Osteoblast (primary cell): ENCODE results near the gene KRTAP4-6. TPM values are rescaled to one million over a fixed set of nuclear protein-coding genes. Genes with fewer than 3 reads are reported as not detected.

ENCODE experiments used
- DNase-seq: peaks from one replicate; pipeline ENCODE4 v3.0.0; 2011; ENCODE audit warnings: low spot score, mixed read lengths; ENCODE audit not compliant: insufficient read length; ENCODE audit errors: missing footprints
- H2AFZ ChIP-seq: 2 replicates; pipeline ENCODE4 v1.6.0; 2011; ENCODE audit warnings: mild to moderate bottlenecking, low read length
- H3K27ac ChIP-seq: 2 replicates; pipeline ENCODE4 v1.5.1; 2011; ENCODE audit warnings: mild to moderate bottlenecking, low read depth, low read length, moderate library complexity
- H3K27me3 ChIP-seq: 2 replicates; pipeline ENCODE4 v1.6.0; 2012; ENCODE audit warnings: mild to moderate bottlenecking, control low read depth, inconsistent platforms, low read length, moderate library complexity; ENCODE audit not compliant: insufficient read depth
- H3K36me3 ChIP-seq: 2 replicates; pipeline ENCODE4 v1.5.1; 2011; ENCODE audit warnings: mild to moderate bottlenecking, low read length, control low read depth, moderate library complexity; ENCODE audit not compliant: insufficient read depth
- H3K4me1 ChIP-seq: 2 replicates; pipeline ENCODE4 v1.5.1; 2011; ENCODE audit warnings: mild to moderate bottlenecking, low read length, control low read depth, moderate library complexity; ENCODE audit not compliant: insufficient read depth
- H3K4me2 ChIP-seq: 2 replicates; pipeline ENCODE4 v1.6.0; 2011; ENCODE audit warnings: mild to moderate bottlenecking, low read length; ENCODE audit not compliant: insufficient read depth
- H3K4me3 ChIP-seq: fragments of 200-600 bp; sonication (generic); 3 replicates; pipeline ENCODE4 v1.5.1; 2012; ENCODE audit warnings: mild to moderate bottlenecking, low read length, inconsistent platforms; ENCODE audit not compliant: insufficient read depth
- H3K79me2 ChIP-seq: 2 replicates; pipeline ENCODE4 v1.6.0; 2012; ENCODE audit warnings: mild to moderate bottlenecking, low read length, control low read depth, inconsistent platforms; ENCODE audit not compliant: insufficient read depth
- H3K9me3 ChIP-seq: 2 replicates; pipeline ENCODE4 v1.5.1; 2011; ENCODE audit warnings: low read depth, low read length, control low read depth
- H4K20me1 ChIP-seq: 2 replicates; pipeline ENCODE4 v1.6.0; 2012; ENCODE audit warnings: mild to moderate bottlenecking, low read length, control low read depth; ENCODE audit not compliant: insufficient read depth
- total RNA-seq: library from RNA; depleted of rRNA; stranded (reverse); fragments of >200 nt; gene quantifications from 2 replicates; pipeline ENCODE4 v1.2.3, GENCODE V29; 2012
- TF ChIP-seq, protein P1 (sequence below): IDR thresholded peaks from 2 replicates; pipeline ENCODE4 v1.5.1; 2011; ENCODE audit warnings: mild to moderate bottlenecking, low read depth, low read length, moderate library complexity; ENCODE audit errors: extremely low read depth

The KRTAP4-6 gene
- total RNA-seq, 1 donor = not detected

DNA sequence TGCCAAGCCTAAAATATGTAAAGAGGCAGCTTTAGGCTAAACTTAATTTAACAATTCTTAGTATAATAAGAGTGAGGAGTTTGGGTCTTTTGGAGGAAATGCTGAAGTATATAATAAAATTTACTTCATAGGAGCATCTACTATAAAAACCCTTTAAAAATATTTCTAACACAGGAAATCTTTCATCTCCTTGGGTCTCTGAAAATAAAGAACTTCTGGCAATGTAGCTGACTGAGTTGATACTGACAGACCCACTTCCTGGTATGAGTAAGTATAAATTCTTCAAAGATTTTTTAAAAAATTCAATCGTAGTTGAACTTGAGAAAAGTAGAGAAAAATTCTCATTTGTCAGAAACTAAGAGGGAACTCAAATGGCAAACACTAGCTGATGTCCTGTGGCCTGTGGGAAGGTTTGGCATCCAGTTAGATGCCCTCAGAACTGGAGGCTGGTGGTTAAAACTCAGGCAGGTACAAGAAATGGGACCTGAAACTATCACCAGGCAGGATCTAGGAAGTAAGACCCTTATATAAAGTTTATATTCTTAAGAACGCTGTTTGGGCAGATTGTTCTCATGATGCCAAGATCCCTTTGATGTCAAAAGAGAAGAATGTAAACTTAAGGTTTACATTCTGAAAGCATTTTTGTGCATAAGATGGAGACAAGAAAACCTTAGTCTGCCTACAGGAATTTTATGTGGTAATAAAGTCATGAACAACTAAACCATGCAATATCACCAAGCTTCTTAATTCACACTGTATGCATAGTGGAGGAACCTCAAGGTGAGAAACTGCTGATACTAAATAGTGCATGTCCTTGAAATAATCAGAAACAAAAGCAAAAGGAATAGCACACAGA is 6.2 kb downstream of the KRTAP4-6 start:
- TF ChIP-seq, protein P1, sequence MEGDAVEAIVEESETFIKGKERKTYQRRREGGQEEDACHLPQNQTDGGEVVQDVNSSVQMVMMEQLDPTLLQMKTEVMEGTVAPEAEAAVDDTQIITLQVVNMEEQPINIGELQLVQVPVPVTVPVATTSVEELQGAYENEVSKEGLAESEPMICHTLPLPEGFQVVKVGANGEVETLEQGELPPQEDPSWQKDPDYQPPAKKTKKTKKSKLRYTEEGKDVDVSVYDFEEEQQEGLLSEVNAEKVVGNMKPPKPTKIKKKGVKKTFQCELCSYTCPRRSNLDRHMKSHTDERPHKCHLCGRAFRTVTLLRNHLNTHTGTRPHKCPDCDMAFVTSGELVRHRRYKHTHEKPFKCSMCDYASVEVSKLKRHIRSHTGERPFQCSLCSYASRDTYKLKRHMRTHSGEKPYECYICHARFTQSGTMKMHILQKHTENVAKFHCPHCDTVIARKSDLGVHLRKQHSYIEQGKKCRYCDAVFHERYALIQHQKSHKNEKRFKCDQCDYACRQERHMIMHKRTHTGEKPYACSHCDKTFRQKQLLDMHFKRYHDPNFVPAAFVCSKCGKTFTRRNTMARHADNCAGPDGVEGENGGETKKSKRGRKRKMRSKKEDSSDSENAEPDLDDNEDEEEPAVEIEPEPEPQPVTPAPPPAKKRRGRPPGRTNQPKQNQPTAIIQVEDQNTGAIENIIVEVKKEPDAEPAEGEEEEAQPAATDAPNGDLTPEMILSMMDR = no peak
- no peak for DNase-seq
- Histone ChIP-seq H3K27me3 (no peaks in the 10 kb centered on the region), H3K36me3 (no peaks in the 10 kb centered on the region), H3K4me2 (peak overlapping the region; percentile 15), H3K79me2 (no peaks in the 10 kb centered on the region), H3K4me1 (peaks cover 19% of the 10 kb centered on the region), H3K27ac (peak overlapping the region; percentile 31), H3K9me3 (no peaks in the 10 kb centered on the region), H4K20me1 (no peaks in the 10 kb centered on the region), H3K4me3 (no peak overlapping the region), H2AFZ (peak overlapping the region; percentile 85)

DNA sequence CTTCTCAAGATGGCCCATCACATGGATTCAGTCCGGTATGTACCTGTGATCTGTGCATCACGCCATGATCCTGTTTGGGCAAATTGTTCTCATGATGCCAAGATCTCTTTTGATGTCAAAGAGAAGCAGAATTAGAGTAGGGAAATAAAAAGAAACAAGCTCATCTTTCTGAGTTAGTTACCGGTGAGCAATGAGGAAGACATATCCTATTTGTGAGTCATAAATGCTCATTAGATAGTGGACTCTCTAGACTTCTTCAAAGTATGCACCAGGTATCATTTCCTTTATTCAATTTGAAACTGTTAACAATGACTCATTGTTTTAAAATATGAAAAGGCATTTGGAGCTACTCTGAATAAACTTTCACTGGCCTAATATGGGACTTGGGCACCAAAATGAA is 8.4 kb downstream of the KRTAP4-6 start:
- H2AFZ ChIP-seq = no peak overlapping the region
- H3K27ac ChIP-seq = peak overlapping the region; percentile 22

DNA sequence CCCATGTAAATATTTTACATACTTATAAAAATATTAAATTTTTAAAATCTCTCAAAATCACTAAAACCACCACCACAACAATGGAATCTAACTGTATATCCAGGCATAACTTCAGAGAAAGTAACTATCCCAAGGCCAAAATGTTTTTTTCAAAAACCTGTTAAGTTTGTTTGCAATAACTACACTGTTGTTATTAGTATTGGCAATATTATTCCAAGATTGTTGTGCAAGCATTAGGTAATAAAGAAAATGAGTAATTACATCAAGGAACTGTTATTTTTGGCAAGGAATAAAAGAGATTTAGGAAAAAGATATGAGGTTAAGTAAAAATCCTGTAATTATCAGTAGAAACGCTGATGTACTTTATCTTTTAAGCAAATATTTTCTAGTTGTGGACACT is 13.0 kb downstream of the KRTAP4-6 start:
- H4K20me1 ChIP-seq = no peaks in the 10 kb centered on the region
- no peak overlapping the region for H2AFZ ChIP-seq
- H3K4me3 ChIP-seq = no peak overlapping the region
- no peak overlapping the region for H3K27ac ChIP-seq
- no peaks in the 10 kb centered on the region for H3K79me2 ChIP-seq
- H3K9me3 ChIP-seq = no peaks in the 10 kb centered on the region
- DNase-seq = no peak
- TF ChIP-seq, protein P1 = no peak
- no peaks in the 10 kb centered on the region for H3K27me3 ChIP-seq
- no peaks in the 10 kb centered on the region for H3K36me3 ChIP-seq
- no peak overlapping the region for H3K4me2 ChIP-seq
- H3K4me1 ChIP-seq = peaks cover 16% of the 10 kb centered on the region

More for the DNA sequence above, 8.4 kb downstream of the KRTAP4-6 start:
- no peak for DNase-seq
- no peak overlapping the region for H3K4me3 ChIP-seq
- H3K9me3 ChIP-seq = no peaks in the 10 kb centered on the region
- peak overlapping the region; percentile 22 for H3K4me2 ChIP-seq
- TF ChIP-seq, protein P1 = no peak
- no peaks in the 10 kb centered on the region for H3K27me3 ChIP-seq
- H4K20me1 ChIP-seq = no peaks in the 10 kb centered on the region
- H3K36me3 ChIP-seq = no peaks in the 10 kb centered on the region
- no peaks in the 10 kb centered on the region for H3K79me2 ChIP-seq
- peaks cover 19% of the 10 kb centered on the region for H3K4me1 ChIP-seq

DNA sequence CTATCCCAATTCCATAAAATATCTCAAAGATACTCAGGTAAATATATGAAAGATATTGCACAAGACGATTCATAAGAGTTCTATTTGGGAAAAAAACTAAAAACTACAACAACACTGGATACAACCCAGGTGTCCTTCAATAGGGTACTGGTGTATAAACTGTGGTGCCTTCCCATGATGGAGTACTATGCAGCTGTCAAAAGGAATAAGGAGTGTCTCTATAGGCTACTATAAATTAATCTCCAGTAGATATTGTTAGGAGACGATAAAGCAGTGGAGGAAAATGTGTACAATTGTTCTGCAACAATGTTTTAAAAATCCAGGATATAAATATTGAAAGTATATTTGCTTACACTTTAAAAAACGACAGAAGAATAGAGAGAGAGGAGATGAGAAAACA is 13.9 kb downstream of the KRTAP4-6 start:
- TF ChIP-seq, protein P1 = no peak

More for the DNA sequence above, 13.9 kb downstream of the KRTAP4-6 start:
- Histone ChIP-seq H3K27me3 (no peaks in the 10 kb centered on the region), H3K36me3 (no peaks in the 10 kb centered on the region), H3K9me3 (no peaks in the 10 kb centered on the region), H3K4me2 (no peak overlapping the region), H4K20me1 (no peaks in the 10 kb centered on the region), H3K27ac (no peak overlapping the region), H3K4me1 (peaks cover 9% of the 10 kb centered on the region), H3K4me3 (no peak overlapping the region), H3K79me2 (no peaks in the 10 kb centered on the region), H2AFZ (no peak overlapping the region)
- no peak for DNase-seq
